ENCODE measurements around the gene SLC2A5. TPM values are rescaled to one million over a fixed set of nuclear protein-coding genes. Genes with fewer than 3 reads are reported as not detected.
"Not testable (repeated sequence)": the region's sequence is repeated elsewhere in the genome, so short reads cannot be mapped to it uniquely, and the experiment has no call there.

The SLC2A5 gene
- polyA plus RNA-seq, 2 donors = 3.5 to 3.6 TPM

DNA sequence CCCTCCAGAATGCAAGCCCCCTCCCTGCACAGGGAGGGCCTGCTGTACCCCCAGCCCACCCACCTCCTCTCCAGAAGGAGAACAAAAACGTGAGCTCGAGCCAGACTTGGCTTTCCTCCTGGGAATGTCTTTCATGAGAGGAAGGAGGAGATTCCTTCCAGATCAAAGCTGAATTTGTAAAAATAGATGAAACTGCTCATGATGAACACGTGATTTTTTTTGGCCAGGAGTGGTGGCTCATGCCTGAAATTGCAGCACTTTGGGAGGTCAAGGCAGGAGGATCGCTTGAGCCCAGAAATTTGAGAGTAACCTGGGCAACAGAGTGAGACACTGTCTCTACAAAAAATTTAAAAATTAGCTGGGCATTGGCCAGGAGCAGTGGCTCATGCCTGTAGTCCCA lies 37.7 kb upstream of the SLC2A5 start:
- WGBS, 2 donors = 42 to 50% methylated on average over 4 of the region's 4 CpGs
- H3K9me3 ChIP-seq (ENCODE audit: control insufficient read depth in 2 of 2, insufficient read depth in 1 of 2, low read depth in 1 of 2, low read length in 1 of 2) = no peaks in the 10 kb centered on the region
- peaks cover 0 to 6% of the 10 kb centered on the region in 2 donors for H3K4me1 ChIP-seq (ENCODE audit: control insufficient read depth in 2 of 2, insufficient read depth in 2 of 2, low read length in 1 of 2)
- H3K27me3 ChIP-seq (ENCODE audit: control insufficient read depth in 1 of 2, insufficient read depth in 2 of 2, low read length in 2 of 2) = no peaks in the 10 kb centered on the region
- no peak overlapping the region for H3K27ac ChIP-seq (ENCODE audit: low read depth in 2 of 2, low read length in 1 of 2)
- peaks cover 7 to 45% of the 10 kb centered on the region in 2 donors for H3K36me3 ChIP-seq (ENCODE audit: control insufficient read depth in 2 of 2, insufficient read depth in 2 of 2, low read length in 1 of 2)
- no peak overlapping the region for H3K4me3 ChIP-seq (ENCODE audit: low read depth in 1 of 2, low read length in 2 of 2)

DNA sequence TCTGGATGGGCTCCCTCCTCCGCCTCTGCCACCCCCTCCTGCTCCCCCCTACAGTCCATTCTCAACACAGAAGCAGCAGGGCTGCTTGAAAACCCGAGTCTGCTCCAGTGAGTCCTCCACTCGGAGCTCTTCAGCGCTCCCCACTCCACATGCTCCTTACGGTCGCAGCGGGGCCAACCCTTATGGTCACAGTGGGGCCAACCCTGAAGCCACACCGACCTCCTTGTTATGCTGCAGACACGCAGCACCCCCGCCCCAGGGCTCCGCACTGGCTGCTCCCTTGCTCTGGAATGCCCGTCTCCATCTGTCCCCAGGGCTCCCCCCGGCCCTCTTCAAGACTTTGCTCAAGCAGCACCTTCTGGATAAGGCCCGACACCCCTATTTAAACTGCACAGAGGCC lies 36.9 kb upstream of the SLC2A5 start:
- Histone ChIP-seq H3K9me3 (ENCODE audit: control insufficient read depth in 2 of 2, insufficient read depth in 1 of 2, low read depth in 1 of 2, low read length in 1 of 2) (no peaks in the 10 kb centered on the region), H3K36me3 (ENCODE audit: control insufficient read depth in 2 of 2, insufficient read depth in 2 of 2, low read length in 1 of 2) (peaks cover 7 to 41% of the 10 kb centered on the region in 2 donors), H3K27ac (ENCODE audit: low read depth in 2 of 2, low read length in 1 of 2) (no peak overlapping the region), H3K4me1 (ENCODE audit: control insufficient read depth in 2 of 2, insufficient read depth in 2 of 2, low read length in 1 of 2) (peaks cover 0 to 3% of the 10 kb centered on the region in 2 donors), H3K4me3 (ENCODE audit: low read depth in 1 of 2, low read length in 2 of 2) (no peak overlapping the region), H3K27me3 (ENCODE audit: control insufficient read depth in 1 of 2, insufficient read depth in 2 of 2, low read length in 2 of 2) (no peaks in the 10 kb centered on the region)
- 91 to 93% methylated on average over 14 of the region's 14 CpGs for WGBS, 2 donors

DNA sequence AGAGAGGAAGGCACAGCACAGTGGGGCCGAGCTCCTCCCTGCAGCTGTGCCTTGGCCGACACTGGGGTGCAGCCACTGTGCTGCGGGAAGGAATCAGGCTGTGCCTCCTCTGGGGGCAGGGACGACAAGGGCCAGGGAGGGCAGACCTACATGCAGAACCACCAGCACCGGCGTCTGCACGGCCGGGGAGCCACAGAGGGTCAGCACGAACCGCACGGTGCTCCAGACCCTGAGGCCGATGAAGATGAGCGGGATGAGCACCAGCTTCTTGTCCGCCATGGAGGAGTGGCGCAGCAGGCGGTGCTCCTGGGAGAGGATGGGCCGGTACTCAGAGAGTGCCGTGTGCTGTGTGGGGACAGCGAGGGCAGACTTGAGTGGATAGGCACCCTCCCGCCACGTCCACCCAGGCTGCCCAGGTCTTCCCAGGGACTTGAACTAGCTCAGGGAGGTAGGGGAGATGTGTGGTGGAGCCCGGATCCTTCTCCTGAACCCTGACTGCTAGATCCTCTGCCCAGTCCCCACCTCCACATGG lies 36.0 kb upstream of the SLC2A5 start:
- Histone ChIP-seq H3K36me3 (ENCODE audit: control insufficient read depth in 2 of 2, insufficient read depth in 2 of 2, low read length in 1 of 2) (peaks cover 7 to 37% of the 10 kb centered on the region in 2 donors), H3K9me3 (ENCODE audit: control insufficient read depth in 2 of 2, insufficient read depth in 1 of 2, low read depth in 1 of 2, low read length in 1 of 2) (no peaks in the 10 kb centered on the region), H3K4me3 (ENCODE audit: low read depth in 1 of 2, low read length in 2 of 2) (no peak overlapping the region), H3K27ac (ENCODE audit: low read depth in 2 of 2, low read length in 1 of 2) (no peak overlapping the region), H3K27me3 (ENCODE audit: control insufficient read depth in 1 of 2, insufficient read depth in 2 of 2, low read length in 2 of 2) (no peaks in the 10 kb centered on the region), H3K4me1 (ENCODE audit: control insufficient read depth in 2 of 2, insufficient read depth in 2 of 2, low read length in 1 of 2) (peaks cover 0 to under 1% of the 10 kb centered on the region in 2 donors)
- 92 to 96% methylated on average over 22 of the region's 22 CpGs for WGBS, 2 donors

DNA sequence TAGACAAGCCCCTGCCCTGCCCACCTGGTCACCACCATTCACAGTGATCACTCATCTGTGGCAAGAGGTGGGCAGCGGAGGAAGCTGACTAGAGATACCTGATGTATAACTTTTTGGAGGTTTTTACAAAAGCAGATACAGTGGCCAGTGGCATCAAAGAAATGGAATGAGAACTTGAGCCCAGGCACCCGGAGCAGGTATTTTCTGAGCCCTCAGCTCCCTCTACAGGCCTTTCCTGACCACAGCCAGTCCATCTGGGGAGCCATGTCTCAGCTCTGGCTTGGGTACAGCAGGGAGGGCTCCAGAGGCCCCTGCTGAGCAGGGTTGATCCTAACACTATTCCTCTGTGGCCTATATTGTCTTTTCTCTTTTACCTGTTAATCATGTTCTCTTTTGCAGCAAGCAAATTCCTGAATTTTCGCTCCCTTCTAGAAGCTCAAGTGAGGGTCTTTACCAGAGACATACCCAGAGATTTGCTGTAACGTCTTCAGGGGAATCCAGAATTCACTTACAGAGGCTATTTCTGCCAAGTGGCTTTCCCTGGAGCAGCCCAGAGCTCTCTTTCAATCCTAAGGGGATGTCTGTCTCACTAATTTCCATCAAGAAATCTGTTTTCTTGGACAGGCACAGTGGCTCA lies 32.2 kb upstream of the SLC2A5 start:
- Histone ChIP-seq H3K4me3 (ENCODE audit: low read depth in 1 of 2, low read length in 2 of 2) (no peak overlapping the region), H3K4me1 (ENCODE audit: control insufficient read depth in 2 of 2, insufficient read depth in 2 of 2, low read length in 1 of 2) (no peaks in the 10 kb centered on the region), H3K27ac (ENCODE audit: low read depth in 2 of 2, low read length in 1 of 2) (no peak overlapping the region), H3K36me3 (ENCODE audit: control insufficient read depth in 2 of 2, insufficient read depth in 2 of 2, low read length in 1 of 2) (peaks cover 5 to 31% of the 10 kb centered on the region in 2 donors), H3K27me3 (ENCODE audit: control insufficient read depth in 1 of 2, insufficient read depth in 2 of 2, low read length in 2 of 2) (no peaks in the 10 kb centered on the region), H3K9me3 (ENCODE audit: control insufficient read depth in 2 of 2, insufficient read depth in 1 of 2, low read depth in 1 of 2, low read length in 1 of 2) (no peaks in the 10 kb centered on the region)
- 45 to 59% methylated on average over 4 of the region's 4 CpGs for WGBS, 2 donors

DNA sequence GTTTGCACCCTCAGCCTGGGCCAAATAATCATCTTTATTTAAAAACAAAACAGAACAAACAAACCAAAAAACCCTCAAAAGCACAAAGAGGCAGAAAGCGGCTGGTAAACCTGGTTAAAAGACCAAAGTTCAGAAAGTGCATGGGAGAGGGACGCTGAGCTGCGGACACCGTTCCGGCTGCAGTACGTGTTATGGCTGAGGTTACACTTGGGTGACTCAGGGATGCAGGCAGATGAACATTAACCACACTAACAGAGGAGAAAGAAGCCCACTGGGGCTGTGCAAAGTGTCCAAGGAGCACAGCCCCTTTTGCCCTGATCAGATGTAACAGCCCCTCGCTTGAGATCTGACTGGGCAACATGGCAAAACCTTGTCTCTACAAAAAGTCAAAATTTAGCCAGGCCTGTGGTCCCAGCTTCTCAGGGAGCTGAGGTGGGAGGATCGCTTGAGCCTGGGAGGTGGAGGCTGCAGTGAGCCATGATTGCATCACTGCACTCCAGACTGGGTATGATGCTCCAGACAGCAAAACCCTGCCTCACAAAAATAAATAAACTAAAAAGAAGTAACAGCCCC lies 31.1 kb upstream of the SLC2A5 start:
- no peaks in the 10 kb centered on the region for H3K27me3 ChIP-seq (ENCODE audit: control insufficient read depth in 1 of 2, insufficient read depth in 2 of 2, low read length in 2 of 2)
- no peaks in the 10 kb centered on the region for H3K9me3 ChIP-seq (ENCODE audit: control insufficient read depth in 2 of 2, insufficient read depth in 1 of 2, low read depth in 1 of 2, low read length in 1 of 2)
- H3K4me1 ChIP-seq (ENCODE audit: control insufficient read depth in 2 of 2, insufficient read depth in 2 of 2, low read length in 1 of 2) = no peaks in the 10 kb centered on the region
- H3K4me3 ChIP-seq (ENCODE audit: low read depth in 1 of 2, low read length in 2 of 2) = no peak overlapping the region
- H3K27ac ChIP-seq (ENCODE audit: low read depth in 2 of 2, low read length in 1 of 2) = no peak overlapping the region
- peaks cover 5 to 22% of the 10 kb centered on the region in 2 donors for H3K36me3 ChIP-seq (ENCODE audit: control insufficient read depth in 2 of 2, insufficient read depth in 2 of 2, low read length in 1 of 2)
- WGBS, 2 donors = 92 to 95% methylated on average over 8 of the region's 8 CpGs

DNA sequence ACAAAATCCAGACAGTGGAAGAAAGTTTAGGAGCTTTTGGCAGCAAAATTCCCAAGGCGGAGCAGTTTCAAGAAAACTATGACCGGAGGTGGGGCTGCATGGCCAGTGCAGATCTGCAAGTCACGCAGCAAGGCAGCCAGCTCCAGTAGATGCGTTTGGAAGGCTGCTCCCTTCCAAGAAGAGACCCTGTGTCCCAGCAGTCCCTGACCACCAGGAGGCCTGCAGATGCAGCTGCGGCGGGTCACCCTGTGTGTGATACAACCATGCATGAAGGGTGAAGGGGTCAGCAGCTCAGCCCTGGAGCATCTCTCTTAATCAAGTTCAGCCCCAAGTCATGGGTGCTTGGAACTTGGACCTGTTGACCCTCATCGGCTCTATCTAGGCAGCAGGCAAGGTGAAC lies 30.1 kb upstream of the SLC2A5 start:
- WGBS, 2 donors = 76 to 77% methylated on average over 7 of the region's 7 CpGs

DNA sequence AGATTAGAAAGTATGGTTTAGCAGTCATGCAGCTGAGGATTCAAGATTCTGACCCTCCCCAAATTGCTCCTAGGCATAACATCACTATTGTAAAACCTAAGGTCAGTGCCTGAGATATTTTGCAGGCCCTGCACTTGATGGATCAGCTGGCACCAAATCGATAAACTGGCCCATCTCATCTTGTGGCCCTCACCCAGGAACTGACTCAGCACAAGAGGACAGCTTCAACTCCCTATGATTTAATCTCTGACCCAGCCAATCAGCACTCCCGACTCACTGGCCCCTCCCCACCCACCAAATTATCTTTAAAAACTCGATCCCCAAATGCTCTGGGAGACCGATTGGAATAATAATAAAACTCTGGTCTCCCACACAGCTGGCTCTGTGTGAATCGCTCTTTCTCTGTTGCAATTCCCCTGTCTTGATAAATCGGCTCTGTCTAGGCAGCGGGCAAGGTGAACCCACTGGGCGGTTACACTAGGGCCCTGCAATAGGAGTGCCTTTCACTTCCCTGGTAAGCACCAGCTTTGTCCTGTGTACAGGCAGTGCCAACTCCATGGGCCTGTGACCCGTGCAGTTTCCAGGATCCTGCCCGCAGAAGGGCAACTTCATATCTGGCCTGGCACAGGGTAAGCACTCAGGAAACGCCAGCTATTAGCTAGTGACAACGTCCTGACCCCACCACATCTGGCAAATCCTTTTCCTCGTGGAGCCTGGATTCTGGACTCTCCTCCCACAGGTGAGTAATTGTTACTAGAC lies 28.7 kb upstream of the SLC2A5 start:
- Histone ChIP-seq H3K9me3 (ENCODE audit: control insufficient read depth in 2 of 2, insufficient read depth in 1 of 2, low read depth in 1 of 2, low read length in 1 of 2) (no peaks in the 10 kb centered on the region), H3K27ac (ENCODE audit: low read depth in 2 of 2, low read length in 1 of 2) (no peak overlapping the region), H3K4me1 (ENCODE audit: control insufficient read depth in 2 of 2, insufficient read depth in 2 of 2, low read length in 1 of 2) (no peaks in the 10 kb centered on the region), H3K4me3 (ENCODE audit: low read depth in 1 of 2, low read length in 2 of 2) (no peak overlapping the region), H3K27me3 (ENCODE audit: control insufficient read depth in 1 of 2, insufficient read depth in 2 of 2, low read length in 2 of 2) (no peaks in the 10 kb centered on the region), H3K36me3 (ENCODE audit: control insufficient read depth in 2 of 2, insufficient read depth in 2 of 2, low read length in 1 of 2) (peaks cover 0 to 5% of the 10 kb centered on the region in 2 donors)
- WGBS, 2 donors = 75 to 83% methylated on average over 13 of the region's 13 CpGs

More for the DNA sequence above, 30.1 kb upstream of the SLC2A5 start:
- Histone ChIP-seq H3K4me3 (ENCODE audit: low read depth in 1 of 2, low read length in 2 of 2) (no peak overlapping the region), H3K36me3 (ENCODE audit: control insufficient read depth in 2 of 2, insufficient read depth in 2 of 2, low read length in 1 of 2) (peaks cover 5 to 16% of the 10 kb centered on the region in 2 donors), H3K27ac (ENCODE audit: low read depth in 2 of 2, low read length in 1 of 2) (no peak overlapping the region), H3K27me3 (ENCODE audit: control insufficient read depth in 1 of 2, insufficient read depth in 2 of 2, low read length in 2 of 2) (no peaks in the 10 kb centered on the region), H3K9me3 (ENCODE audit: control insufficient read depth in 2 of 2, insufficient read depth in 1 of 2, low read depth in 1 of 2, low read length in 1 of 2) (no peaks in the 10 kb centered on the region), H3K4me1 (ENCODE audit: control insufficient read depth in 2 of 2, insufficient read depth in 2 of 2, low read length in 1 of 2) (no peaks in the 10 kb centered on the region)

DNA sequence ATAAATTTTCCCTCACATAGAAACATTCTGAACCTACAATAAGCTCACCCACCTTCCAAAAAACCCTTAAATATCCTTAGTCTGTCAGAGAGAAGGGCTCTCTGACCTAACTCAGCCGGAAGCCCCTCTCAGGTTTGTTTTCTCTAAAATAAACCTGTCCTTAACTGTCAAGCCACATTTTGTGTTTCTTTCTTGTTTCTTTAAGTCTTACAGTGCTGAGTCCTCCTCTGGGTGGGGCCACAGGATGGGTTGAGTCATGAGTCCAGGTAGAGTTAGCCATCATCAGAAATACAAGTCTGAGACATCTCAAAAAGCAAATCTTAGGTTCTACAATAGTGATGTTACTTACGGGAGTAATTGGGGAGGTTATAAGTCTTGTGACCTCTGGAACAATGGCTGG lies 26.4 kb upstream of the SLC2A5 start:
- Histone ChIP-seq H3K4me1 (ENCODE audit: control insufficient read depth in 2 of 2, insufficient read depth in 2 of 2, low read length in 1 of 2) (no peaks in the 10 kb centered on the region), H3K36me3 (ENCODE audit: control insufficient read depth in 2 of 2, insufficient read depth in 2 of 2, low read length in 1 of 2) (peaks cover 0 to 2% of the 10 kb centered on the region in 2 donors), H3K27me3 (ENCODE audit: control insufficient read depth in 1 of 2, insufficient read depth in 2 of 2, low read length in 2 of 2) (no peaks in the 10 kb centered on the region), H3K4me3 (ENCODE audit: low read depth in 1 of 2, low read length in 2 of 2) (no peak overlapping the region), H3K27ac (ENCODE audit: low read depth in 2 of 2, low read length in 1 of 2) (no peak overlapping the region), H3K9me3 (ENCODE audit: control insufficient read depth in 2 of 2, insufficient read depth in 1 of 2, low read depth in 1 of 2, low read length in 1 of 2) (no peaks in the 10 kb centered on the region)
- 88 to 94% methylated on average over 2 of the region's 2 CpGs for WGBS, 2 donors

DNA sequence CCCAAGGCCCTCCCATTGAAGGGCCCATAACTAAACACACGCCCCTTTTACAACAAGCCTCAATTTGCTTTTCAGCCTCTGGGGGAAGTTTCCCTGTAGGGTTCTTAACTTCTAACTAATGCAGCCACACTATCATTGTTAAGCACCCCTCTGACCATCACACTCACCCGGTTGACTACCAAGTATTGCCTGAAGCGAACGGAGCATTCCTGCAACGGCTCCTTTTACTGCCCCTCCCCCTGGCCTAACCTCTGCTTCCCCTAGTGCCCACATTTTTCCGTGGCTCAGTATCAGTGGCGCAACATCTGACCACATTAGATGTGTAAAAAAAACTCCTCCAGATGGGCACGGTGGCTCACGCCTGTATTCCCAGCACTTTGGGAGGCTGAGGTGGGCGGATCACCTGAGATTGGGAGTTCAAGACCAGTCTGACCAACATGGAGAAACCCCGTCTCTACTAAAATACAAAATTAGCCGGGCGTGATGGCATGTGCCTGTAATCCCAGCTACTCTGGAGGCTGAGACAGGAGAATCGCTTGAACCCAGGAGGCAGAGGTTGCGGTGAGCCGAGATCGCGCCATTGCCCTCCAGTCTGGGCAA lies 24.7 kb upstream of the SLC2A5 start:
- not testable (repeated sequence) for H3K36me3 ChIP-seq (ENCODE audit: control insufficient read depth in 2 of 2, insufficient read depth in 2 of 2, low read length in 1 of 2); H3K9me3 ChIP-seq (ENCODE audit: control insufficient read depth in 2 of 2, insufficient read depth in 1 of 2, low read depth in 1 of 2, low read length in 1 of 2); H3K4me1 ChIP-seq (ENCODE audit: control insufficient read depth in 2 of 2, insufficient read depth in 2 of 2, low read length in 1 of 2); H3K27me3 ChIP-seq (ENCODE audit: control insufficient read depth in 1 of 2, insufficient read depth in 2 of 2, low read length in 2 of 2); H3K4me3 ChIP-seq (ENCODE audit: low read depth in 1 of 2, low read length in 2 of 2)
- WGBS, 2 donors = 71% methylated on average over 18 of the region's 18 CpGs
- H3K27ac ChIP-seq (ENCODE audit: low read depth in 2 of 2, low read length in 1 of 2) = peak overlapping the region in 1 of 2 donors; percentile 4
